Activated CD4-positive, alpha-beta T cell treated with anti-CD3 and anti-CD28 coated beads for 36 hours (primary cell): ENCODE results near the gene BMERB1. TPM values are rescaled to one million over a fixed set of nuclear protein-coding genes. Genes with fewer than 3 reads are reported as not detected.
"Not testable (repeated sequence)": the region's sequence is repeated elsewhere in the genome, so short reads cannot be mapped to it uniquely, and the experiment has no call there.

ENCODE experiments used
- ATAC-seq: fragments of 200-7000 bp; cut with Tn5 transposase; one replicate; pipeline ENCODE4 v1.10.0; 2021; ENCODE audit warnings: mild to moderate bottlenecking, moderate library complexity
- CTCF ChIA-PET: fragments of 350-600 bp; sonication (Branson Sonifier 250); formaldehyde crosslinking; loops from one replicate; lab custom pipeline; 2021; ENCODE audit warnings: antibody characterized with exemption; lab: Charles Lee
- POLR2A ChIA-PET: fragments of 350-600 bp; sonication (Branson Sonifier 250); formaldehyde crosslinking; loops from one replicate; lab custom pipeline; 2021; ENCODE audit warnings: antibody characterized with exemption, inconsistent platforms; lab: Charles Lee
- DNase-seq: peaks from one replicate; pipeline ENCODE4 v3.0.0-alpha.2; 2020
- H3K27ac Mint-ChIP-seq: one replicate; pipeline ENCODE4 v1.8.0; 2021; ENCODE audit warnings: mixed read lengths
- H3K27me3 Mint-ChIP-seq: one replicate; pipeline ENCODE4 v1.8.0; 2021; ENCODE audit warnings: mixed read lengths
- H3K36me3 Mint-ChIP-seq: one replicate; pipeline ENCODE4 v1.8.0; 2021; ENCODE audit warnings: low read depth, mixed read lengths
- H3K4me1 Mint-ChIP-seq: one replicate; pipeline ENCODE4 v1.8.0; 2021; ENCODE audit warnings: mixed read lengths
- H3K4me3 Mint-ChIP-seq: one replicate; pipeline ENCODE4 v1.8.0; 2021; ENCODE audit warnings: mild to moderate bottlenecking, moderate library complexity, mixed read lengths
- H3K9me3 Mint-ChIP-seq: one replicate; pipeline ENCODE4 v1.8.0; 2021; ENCODE audit warnings: low read depth, mixed read lengths
- intact Hi-C, 2 experiments: fragments of 100-400 bp; cut with DNase I in 1 of 2; cut with micrococcal nuclease in 1 of 2; formaldehyde crosslinking; loops; one replicate each; pipeline versions ENCODE4 v1.14.2 to v1.15.1; 2022 to 2024; cut with DNase I, micrococcal nuclease
- total RNA-seq, 2 experiments: library from RNA; stranded (reverse); gene quantifications; one replicate each; pipeline ENCODE4 v1.2.3, GENCODE V29; 2021

The BMERB1 gene
- total RNA-seq, 2 experiments from 2014 or later, result 10.1 to 11.6 TPM

- Mint-ChIP-seq H3K4me1 (no peaks in the 10 kb centered on the region), H3K36me3 (no peaks in the 10 kb centered on the region), H3K27me3 (no peaks in the 10 kb centered on the region), H3K27ac (no peak overlapping the region), H3K4me3 (no peak overlapping the region), H3K9me3 (no peaks in the 10 kb centered on the region)
- DNase-seq, result no peak
- ChIA-PET CTCF (interaction anchor here (0.6 kb wide), 1 partner anchor 178 kb away, joined by 3 read pairs; no protein-coding TSS in a partner anchor), POLR2A (no interaction called here)
- ATAC-seq, result no peak
- intact Hi-C loops, result no loop called here
These were observed 95.7 kb downstream of the BMERB1 start for GRCh38 chr16:15530085-15530484.

DNA sequence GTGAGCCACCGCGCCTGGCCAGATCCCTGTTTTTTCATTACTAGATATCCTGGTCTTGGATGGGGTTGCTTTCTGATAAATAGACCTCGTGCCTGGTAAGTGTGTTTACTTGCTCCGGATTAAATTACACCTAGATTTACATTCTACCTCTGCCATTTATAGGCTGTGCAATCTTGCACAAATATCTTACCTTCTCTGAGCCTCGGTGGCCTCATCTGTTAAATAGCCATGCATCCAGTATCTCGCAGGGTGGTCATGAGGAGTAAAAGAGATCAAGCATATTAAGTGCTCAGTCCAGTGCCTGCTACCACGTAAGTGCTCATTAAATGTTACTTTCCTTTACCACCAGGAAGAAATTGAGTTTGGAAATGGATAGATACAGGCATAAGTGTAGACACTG, 98.4 kb downstream of the BMERB1 start:
- ChIA-PET CTCF (no interaction called here), POLR2A (no interaction called here)
- no peak overlapping the region for H3K27ac Mint-ChIP-seq
- no peaks in the 10 kb centered on the region for H3K36me3 Mint-ChIP-seq
- H3K4me3 Mint-ChIP-seq, result no peak overlapping the region
- H3K27me3 Mint-ChIP-seq, result no peaks in the 10 kb centered on the region
- H3K4me1 Mint-ChIP-seq, result peaks cover 4% of the 10 kb centered on the region
- DNase-seq (no peak), ATAC-seq (no peak)
- intact Hi-C loops, result no loop called here
- H3K9me3 Mint-ChIP-seq, result no peaks in the 10 kb centered on the region

DNA sequence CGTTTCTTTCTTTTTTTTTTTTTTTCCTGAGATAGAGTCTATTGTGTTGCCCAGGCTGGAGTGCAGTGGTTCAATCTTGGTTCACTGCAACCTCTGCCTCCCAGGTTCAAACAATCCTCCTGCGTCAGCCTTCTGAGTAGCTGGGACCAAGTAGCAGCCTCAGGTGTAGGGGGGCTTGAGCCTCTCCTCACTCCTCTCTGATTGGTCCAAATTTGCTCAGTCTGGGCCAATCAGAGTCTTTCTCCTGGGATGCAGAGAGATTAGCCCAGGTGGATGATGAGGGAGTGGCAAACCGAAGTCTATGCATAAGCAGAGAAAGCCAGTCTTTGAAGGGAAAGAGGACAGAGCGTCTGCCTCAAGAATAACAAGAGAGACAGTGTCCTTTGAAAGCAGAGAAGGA, 99.0 kb downstream of the BMERB1 start:
- POLR2A ChIA-PET, result no interaction called here
- H3K4me1 Mint-ChIP-seq, result peaks cover 4% of the 10 kb centered on the region
- no peak for DNase-seq
- intact Hi-C loops, result no loop called here
- H3K36me3 Mint-ChIP-seq, result no peaks in the 10 kb centered on the region
- ATAC-seq, result no peak
- no peak overlapping the region for H3K4me3 Mint-ChIP-seq
- no peaks in the 10 kb centered on the region for H3K9me3 Mint-ChIP-seq
- CTCF ChIA-PET, result no interaction called here
- H3K27ac Mint-ChIP-seq, result no peak overlapping the region
- no peaks in the 10 kb centered on the region for H3K27me3 Mint-ChIP-seq

DNA sequence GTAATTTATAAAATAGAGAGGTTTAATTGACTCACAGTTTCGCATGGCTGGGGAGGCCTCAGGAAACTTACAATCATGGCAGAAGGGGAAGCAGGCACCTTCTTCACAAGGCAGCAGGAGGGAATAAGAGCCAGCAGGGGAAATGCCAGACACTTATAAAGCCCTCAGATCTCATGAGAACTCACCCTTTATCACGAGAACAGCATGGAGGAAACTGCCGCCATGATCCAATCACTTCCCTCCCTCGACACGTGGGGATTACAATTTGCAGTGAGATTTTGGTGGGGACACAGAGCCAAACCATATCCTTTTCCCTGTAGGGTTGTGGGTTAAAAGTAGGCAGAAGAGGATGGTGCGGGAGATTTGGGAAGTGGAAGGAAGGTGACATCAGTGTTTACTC, 101.4 kb downstream of the BMERB1 start:
- Mint-ChIP-seq H3K27ac (no peak overlapping the region), H3K9me3 (no peaks in the 10 kb centered on the region), H3K36me3 (no peaks in the 10 kb centered on the region), H3K4me1 (peaks cover 4% of the 10 kb centered on the region), H3K4me3 (no peak overlapping the region), H3K27me3 (no peaks in the 10 kb centered on the region)
- POLR2A ChIA-PET, result no interaction called here
- DNase-seq, result no peak
- CTCF ChIA-PET, result interaction anchor here (0.6 kb wide), 1 partner anchor 648 kb away, joined by 3 read pairs; no protein-coding TSS in a partner anchor
- ATAC-seq, result no peak
- intact Hi-C loops, result no loop called here

GRCh38 chr16:15536843-15537242, 102.5 kb downstream of the BMERB1 start:
- Mint-ChIP-seq H3K36me3 (no peaks in the 10 kb centered on the region), H3K27ac (no peak overlapping the region), H3K9me3 (no peaks in the 10 kb centered on the region), H3K4me1 (peaks cover 4% of the 10 kb centered on the region), H3K4me3 (no peak overlapping the region), H3K27me3 (no peaks in the 10 kb centered on the region)
- POLR2A ChIA-PET, result no interaction called here
- ATAC-seq (no peak), DNase-seq (no peak)
- CTCF ChIA-PET, result no interaction called here
- intact Hi-C loops, result no loop called here

- ATAC-seq (no peak), DNase-seq (no peak)
- intact Hi-C loops, result no loop called here
- CTCF ChIA-PET, result interaction anchor here (0.7 kb wide), 1 partner anchor 21 kb away, joined by 3 read pairs; no protein-coding TSS in a partner anchor
- Mint-ChIP-seq H3K27ac (no peak overlapping the region), H3K27me3 (no peaks in the 10 kb centered on the region), H3K4me3 (no peak overlapping the region), H3K36me3 (no peaks in the 10 kb centered on the region), H3K4me1 (peaks cover 4% of the 10 kb centered on the region), H3K9me3 (no peaks in the 10 kb centered on the region)
- POLR2A ChIA-PET, result no interaction called here
These were observed 104.1 kb downstream of the BMERB1 start for GRCh38 chr16:15538507-15538906.

GRCh38 chr16:15539197-15539596, 104.8 kb downstream of the BMERB1 start:
- CTCF ChIA-PET, result no interaction called here
- peaks cover 4% of the 10 kb centered on the region for H3K4me1 Mint-ChIP-seq
- ATAC-seq, result no peak
- H3K36me3 Mint-ChIP-seq, result no peaks in the 10 kb centered on the region
- intact Hi-C loops, result no loop called here
- no peak overlapping the region for H3K4me3 Mint-ChIP-seq
- DNase-seq, result no peak
- POLR2A ChIA-PET, result no interaction called here
- no peak overlapping the region for H3K27ac Mint-ChIP-seq
- no peaks in the 10 kb centered on the region for H3K9me3 Mint-ChIP-seq
- H3K27me3 Mint-ChIP-seq, result no peaks in the 10 kb centered on the region

DNA sequence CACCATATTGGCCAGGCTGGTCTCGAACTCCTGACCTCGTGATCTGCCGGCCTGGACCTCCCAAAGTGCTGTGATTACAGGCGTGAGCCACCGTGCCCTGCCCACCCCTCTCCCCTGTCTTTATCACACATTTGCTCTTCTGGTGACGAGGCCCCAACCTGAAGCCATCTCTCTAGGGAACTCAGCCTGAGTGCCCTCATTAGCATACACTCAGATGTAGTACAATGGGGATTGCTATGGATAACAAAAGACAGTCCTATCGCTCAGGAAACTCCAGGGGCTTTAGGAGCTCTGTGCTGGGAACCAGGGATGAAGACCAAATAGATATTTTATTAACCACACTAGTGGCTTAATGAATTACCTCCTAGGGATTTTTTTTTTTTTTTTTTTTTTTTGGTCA, 107.9 kb downstream of the BMERB1 start:
- peaks cover 2% of the 10 kb centered on the region for H3K27me3 Mint-ChIP-seq
- intact Hi-C loops, result no loop called here
- ChIA-PET CTCF (interaction anchor here (0.8 kb wide), 1 partner anchor 382 kb away, joined by 3 read pairs; no protein-coding TSS in a partner anchor), POLR2A (interaction anchor here (0.7 kb wide), 1 partner anchor 32 kb away, joined by 3 read pairs; no protein-coding TSS in a partner anchor)
- H3K36me3 Mint-ChIP-seq, result no peaks in the 10 kb centered on the region
- H3K4me3 Mint-ChIP-seq, result no peak overlapping the region
- DNase-seq (no peak), ATAC-seq (no peak)
- no peak overlapping the region for H3K27ac Mint-ChIP-seq
- H3K9me3 Mint-ChIP-seq, result no peaks in the 10 kb centered on the region
- peaks cover 7% of the 10 kb centered on the region for H3K4me1 Mint-ChIP-seq

- CTCF ChIA-PET, result interaction anchor here (0.8 kb wide), 1 partner anchor 382 kb away, joined by 3 read pairs; no protein-coding TSS in a partner anchor
- no peak overlapping the region for H3K27ac Mint-ChIP-seq
- peaks cover 7% of the 10 kb centered on the region for H3K4me1 Mint-ChIP-seq
- ATAC-seq, result no peak
- intact Hi-C loops, result no loop called here
- H3K36me3 Mint-ChIP-seq, result no peaks in the 10 kb centered on the region
- H3K9me3 Mint-ChIP-seq, result no peaks in the 10 kb centered on the region
- DNase-seq, result no peak
- H3K4me3 Mint-ChIP-seq, result no peak overlapping the region
- peaks cover 2% of the 10 kb centered on the region for H3K27me3 Mint-ChIP-seq
- POLR2A ChIA-PET, result interaction anchor here (0.7 kb wide), 1 partner anchor 33 kb away, joined by 3 read pairs; no protein-coding TSS in a partner anchor
These were observed 108.5 kb downstream of the BMERB1 start for GRCh38 chr16:15542734-15543347.

GRCh38 chr16:15544405-15544804, 110.0 kb downstream of the BMERB1 start:
- Mint-ChIP-seq H3K27me3 (peaks cover 2% of the 10 kb centered on the region), H3K4me3 (no peak overlapping the region), H3K9me3 (no peaks in the 10 kb centered on the region), H3K36me3 (no peaks in the 10 kb centered on the region), H3K27ac (no peak overlapping the region), H3K4me1 (peaks cover 7% of the 10 kb centered on the region)
- DNase-seq (no peak), ATAC-seq (no peak)
- intact Hi-C loops, result no loop called here
- ChIA-PET POLR2A (no interaction called here), CTCF (no interaction called here)

DNA sequence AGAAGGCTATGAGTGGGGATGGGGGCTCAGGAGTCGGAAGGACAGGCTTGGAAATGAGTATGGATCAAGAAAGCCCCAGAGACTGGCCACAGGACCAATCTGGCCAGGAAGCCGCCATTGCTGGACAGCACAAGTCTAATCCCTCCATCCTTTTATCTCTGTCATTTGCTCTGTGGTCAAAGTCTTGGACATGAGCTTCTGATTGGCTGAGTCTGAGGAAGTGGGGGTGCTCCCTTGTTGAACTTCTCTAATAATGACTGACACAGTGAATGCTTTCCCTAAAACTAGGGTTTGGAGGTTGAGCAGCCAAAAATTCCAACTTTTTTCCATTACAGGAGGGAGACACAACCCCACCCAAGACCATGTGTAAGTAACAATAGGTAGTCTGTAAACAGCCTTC, 111.2 kb downstream of the BMERB1 start:
- H3K27me3 Mint-ChIP-seq, result peaks cover 2% of the 10 kb centered on the region
- peaks cover 7% of the 10 kb centered on the region for H3K4me1 Mint-ChIP-seq
- CTCF ChIA-PET, result no interaction called here
- POLR2A ChIA-PET, result no interaction called here
- H3K27ac Mint-ChIP-seq, result no peak overlapping the region
- no peak for DNase-seq
- no peaks in the 10 kb centered on the region for H3K36me3 Mint-ChIP-seq
- intact Hi-C loops, result no loop called here
- no peaks in the 10 kb centered on the region for H3K9me3 Mint-ChIP-seq
- H3K4me3 Mint-ChIP-seq, result no peak overlapping the region
- ATAC-seq, result no peak

- intact Hi-C loops, ATAC-seq, H3K27ac Mint-ChIP-seq, H3K36me3 Mint-ChIP-seq, H3K9me3 Mint-ChIP-seq, H3K4me3 Mint-ChIP-seq, H3K27me3 Mint-ChIP-seq, POLR2A ChIA-PET, DNase-seq: not testable (repeated sequence)
- peaks cover 15% of the 10 kb centered on the region for H3K4me1 Mint-ChIP-seq
- CTCF ChIA-PET, result interaction anchor here (1.3 kb wide), 1 partner anchor 40 kb away, joined by 3 read pairs; no protein-coding TSS in a partner anchor
These were observed 112.8 kb downstream of the BMERB1 start for GRCh38 chr16:15547072-15547767.
